H1 (cell line): ENCODE measurements around the gene AMPH. TPM values are rescaled to one million over a fixed set of nuclear protein-coding genes. Genes with fewer than 3 reads are reported as not detected.

Experiments used
- CTCF ChIA-PET: fragments of 300-600 bp; sonication (Branson Sonifier 250); formaldehyde crosslinking; loops from one replicate; lab custom pipeline; 2021; ENCODE audit not compliant: partially characterized antibody; lab: Charles Lee
- POLR2A ChIA-PET: fragments of 300-600 bp; sonication (Branson Sonifier 250); formaldehyde crosslinking; loops from one replicate; lab custom pipeline; 2021; ENCODE audit warnings: inconsistent platforms; ENCODE audit not compliant: partially characterized antibody; lab: Charles Lee
- DNase-seq, 2 experiments: peaks; one replicate each; pipeline versions ENCODE4 v3.0.0 to v3.0.0-alpha.2; 2010 to 2022; ENCODE audit warnings: low spot score in 2 of 2, low read depth in 1 of 2, mixed read lengths in 1 of 2
- FAIRE-seq: peaks from 2 replicates; lab custom pipeline; 2011; peaks lifted over from hg19 to GRCh38; lab: Jason Lieb, UNC
- H2AFZ ChIP-seq: 2 replicates; pipeline ENCODE4 v1.8.1; 2012; ENCODE audit warnings: low read length, inconsistent platforms
- H2AK5ac ChIP-seq: 2 replicates; pipeline ENCODE4 v1.6.1; 2013; ENCODE audit warnings: low read depth, low read length
- H2BK120ac ChIP-seq: replicated peaks from 2 replicates; pipeline ENCODE3; 2013; ENCODE audit warnings: low read depth, low read length, inconsistent platforms
- H2BK12ac ChIP-seq: 2 replicates; pipeline ENCODE4 v1.6.1; 2013; ENCODE audit warnings: low read depth, low read length
- H2BK15ac ChIP-seq: 2 replicates; pipeline ENCODE4 v1.6.1; 2013; ENCODE audit warnings: low read length
- H2BK20ac ChIP-seq: 2 replicates; pipeline ENCODE4 v1.6.1; 2013; ENCODE audit warnings: low read length
- H2BK5ac ChIP-seq: 2 replicates; pipeline ENCODE4 v1.6.1; 2013; ENCODE audit warnings: low read depth, low read length
- H3K14ac ChIP-seq: 2 replicates; pipeline ENCODE4 v1.6.1; 2013; ENCODE audit warnings: inconsistent platforms; ENCODE audit not compliant: insufficient read length
- H3K18ac ChIP-seq: 2 replicates; pipeline ENCODE4 v1.6.1; 2013; ENCODE audit warnings: low read length; ENCODE audit errors: extremely low read depth
- H3K23ac ChIP-seq: 2 replicates; pipeline ENCODE4 v1.6.1; 2013; ENCODE audit warnings: inconsistent platforms; ENCODE audit not compliant: insufficient read length
- H3K23me2 ChIP-seq: 2 replicates; pipeline ENCODE4 v1.6.1; 2013; ENCODE audit warnings: low read depth, low read length
- H3K27ac ChIP-seq: 2 replicates; pipeline ENCODE4 v1.6.1; 2011; ENCODE audit warnings: low read depth, low read length, inconsistent platforms
- H3K27me3 ChIP-seq, 4 experiments: replicated peaks in 1 of 4; 1 replicate in 1 of 4; 2 replicates in 3 of 4; pipeline versions ENCODE4 v1.6.1 to v1.8.1; 2011 to 2013; ENCODE audit warnings: low read length in 3 of 4, mild to moderate bottlenecking in 3 of 4, inconsistent platforms in 2 of 4, mixed read lengths in 2 of 4, moderate library complexity in 1 of 4; ENCODE audit not compliant: control insufficient read depth in 3 of 4, insufficient read depth in 3 of 4; ENCODE audit errors: extremely low read depth in 1 of 4
- H3K36me3 ChIP-seq, 4 experiments: 2 replicates each; pipeline versions ENCODE4 v1.6.1 to v1.8.1; 2011 to 2013; ENCODE audit warnings: mild to moderate bottlenecking in 4 of 4, low read length in 3 of 4, moderate library complexity in 2 of 4, control low read depth in 1 of 4, inconsistent platforms in 1 of 4; ENCODE audit not compliant: insufficient read depth in 4 of 4, control insufficient read depth in 2 of 4
- H3K4ac ChIP-seq: replicated peaks from 2 replicates; pipeline ENCODE3; 2013; ENCODE audit warnings: low read length, low read depth, mixed read lengths, inconsistent platforms; ENCODE audit not compliant: insufficient read length
- H3K4me1 ChIP-seq, 4 experiments: replicated peaks in 1 of 4; 1 replicate in 1 of 4; 2 replicates in 3 of 4; pipeline versions ENCODE4 v1.6.1 to v1.8.1; 2011 to 2013; ENCODE audit warnings: low read length in 3 of 4, inconsistent platforms in 2 of 4, mixed read lengths in 1 of 4; ENCODE audit not compliant: insufficient read depth in 4 of 4, control insufficient read depth in 3 of 4
- H3K4me2 ChIP-seq, 2 experiments: 2 replicates each; pipeline versions ENCODE4 v1.6.1 to v1.8.1; 2011 to 2013; ENCODE audit warnings: low read depth in 2 of 2, low read length in 2 of 2, control low read depth in 1 of 2, inconsistent platforms in 1 of 2, mild to moderate bottlenecking in 1 of 2; ENCODE audit not compliant: insufficient read depth in 1 of 2
- H3K4me3 ChIP-seq, 4 experiments: fragments of 200-600, 300-600 bp in 1 of 4; sonication (generic), shearing (Covaris generic), sonication (Bioruptor Twin) in 1 of 4; 2 replicates each; pipeline versions ENCODE4 v1.5.1 to v1.8.1; 2011 to 2016; ENCODE audit warnings: low read length in 4 of 4, low read depth in 3 of 4, control low read depth in 2 of 4, inconsistent platforms in 2 of 4, mild to moderate bottlenecking in 2 of 4, mixed read lengths in 1 of 4, moderate library complexity in 1 of 4; ENCODE audit not compliant: insufficient read depth in 2 of 4; ENCODE audit errors: extremely low read depth in 1 of 4
- H3K56ac ChIP-seq: replicated peaks from 2 replicates; pipeline ENCODE3; 2013; ENCODE audit warnings: low read depth, mild to moderate bottlenecking, mixed read lengths, low read length, inconsistent platforms; ENCODE audit not compliant: insufficient read length
- H3K79me1 ChIP-seq: 2 replicates; pipeline ENCODE4 v1.6.1; 2013; ENCODE audit warnings: low read depth, low read length, control low read depth
- H3K79me2 ChIP-seq, 2 experiments: 2 replicates each; pipeline versions ENCODE4 v1.6.1 to v1.8.1; 2012 to 2013; ENCODE audit warnings: low read length in 2 of 2, mild to moderate bottlenecking in 2 of 2, inconsistent platforms in 1 of 2; ENCODE audit not compliant: insufficient read depth in 2 of 2, control insufficient read depth in 1 of 2
- H3K9ac ChIP-seq, 4 experiments: replicated peaks in 1 of 4; 1 replicate in 1 of 4; 2 replicates in 3 of 4; pipeline versions ENCODE4 v1.6.1 to v1.8.1; 2011 to 2013; ENCODE audit warnings: low read depth in 3 of 4, low read length in 3 of 4, control low read depth in 2 of 4, mild to moderate bottlenecking in 2 of 4, moderate library complexity in 2 of 4, inconsistent platforms in 1 of 4; ENCODE audit errors: extremely low read depth in 1 of 4
- H3K9me3 ChIP-seq, 2 experiments: 2 replicates each; pipeline versions ENCODE4 v1.6.1 to v1.8.1; 2012 to 2013; ENCODE audit warnings: mild to moderate bottlenecking in 2 of 2, moderate library complexity in 2 of 2, control low read depth in 1 of 2, inconsistent platforms in 1 of 2, low read depth in 1 of 2, low read length in 1 of 2, mixed read lengths in 1 of 2; ENCODE audit not compliant: insufficient read depth in 2 of 2
- H4K20me1 ChIP-seq, 2 experiments: replicated peaks in 1 of 2; 2 replicates each; pipeline versions ENCODE3 to v1.8.1; 2011 to 2013; ENCODE audit warnings: inconsistent platforms in 2 of 2, low read length in 2 of 2, mild to moderate bottlenecking in 1 of 2; ENCODE audit not compliant: insufficient read depth in 2 of 2, control insufficient read depth in 1 of 2
- H4K5ac ChIP-seq: 2 replicates; pipeline ENCODE4 v1.6.1; 2013; ENCODE audit warnings: low read length, low read depth, mixed read lengths, inconsistent platforms; ENCODE audit not compliant: insufficient read length
- H4K8ac ChIP-seq: 2 replicates; pipeline ENCODE4 v1.8.0; 2013; ENCODE audit warnings: mild to moderate bottlenecking, moderate library complexity, low read length, inconsistent platforms; ENCODE audit not compliant: insufficient read depth; ENCODE audit errors: extremely low read depth
- H4K91ac ChIP-seq: replicated peaks from 2 replicates; pipeline ENCODE3; 2013; ENCODE audit warnings: low read length, mixed read lengths, inconsistent platforms; ENCODE audit not compliant: insufficient read length
- ASH2L ChIP-seq: fragments of 200-600, 300-600 bp; sonication (generic); IDR thresholded peaks from one replicate; pipeline ENCODE4 v1.7.1; 2017; ENCODE audit warnings: low read length
- BRCA1 ChIP-seq: IDR thresholded peaks from 2 replicates; pipeline ENCODE4 v1.6.1; 2012; ENCODE audit warnings: low read depth, low read length, improper control_type of control experiment
- CHD1 ChIP-seq: IDR thresholded peaks from 2 replicates; pipeline ENCODE4 v1.6.1; 2012; ENCODE audit warnings: low read depth, low read length, improper control_type of control experiment
- CTBP2 ChIP-seq: IDR thresholded peaks from 2 replicates; pipeline ENCODE4 v1.7.0; 2011; ENCODE audit warnings: borderline replicate concordance, mild to moderate bottlenecking, moderate library complexity, mixed read lengths, low read length; ENCODE audit not compliant: insufficient read depth, insufficient read length
- EZH2 ChIP-seq: fragments of 200-600 bp; sonication (generic); IDR thresholded peaks from 2 replicates; pipeline ENCODE4 v1.7.1; 2012; ENCODE audit warnings: low read depth, mild to moderate bottlenecking, moderate library complexity, low read length, inconsistent platforms; ENCODE audit not compliant: severe bottlenecking
- KDM5A ChIP-seq: fragments of 200-600 bp; IDR thresholded peaks from 2 replicates; pipeline ENCODE4 v1.7.1; 2012; ENCODE audit warnings: mild to moderate bottlenecking, low read length, inconsistent platforms, mixed read lengths
- NANOG ChIP-seq: IDR thresholded peaks from 2 replicates; pipeline ENCODE4 v1.6.1; 2011; ENCODE audit warnings: low read length, low read depth, mild to moderate bottlenecking, inconsistent platforms; ENCODE audit not compliant: insufficient read depth, poor library complexity, severe bottlenecking
- POLR2A ChIP-seq, 2 experiments: IDR thresholded peaks; 1 replicate in 1 of 2; 2 replicates in 1 of 2; pipeline ENCODE4 v1.6.1; 2011; ENCODE audit warnings: low read depth in 2 of 2, low read length in 2 of 2, mild to moderate bottlenecking in 2 of 2; ENCODE audit errors: control extremely low read depth in 1 of 2
- SIRT6 ChIP-seq: IDR thresholded peaks from one replicate; pipeline ENCODE4 v1.7.1; 2012; ENCODE audit warnings: low read length, inconsistent platforms
- SP4 ChIP-seq: IDR thresholded peaks from 2 replicates; pipeline ENCODE4 v1.6.1; 2012; ENCODE audit warnings: low read length, inconsistent platforms
- TAF7 ChIP-seq: optimal IDR thresholded peaks from 2 replicates; pipeline ENCODE3; 2011; ENCODE audit warnings: low read depth, mild to moderate bottlenecking, inconsistent platforms, low read length, moderate library complexity, borderline replicate concordance
- TBP ChIP-seq: IDR thresholded peaks from 2 replicates; pipeline ENCODE4 v1.6.1; 2011; ENCODE audit warnings: low read depth, low read length, improper control_type of control experiment
- TEAD4 ChIP-seq: IDR thresholded peaks from 2 replicates; pipeline ENCODE4 v1.6.1; 2012; ENCODE audit warnings: low read depth, low read length, inconsistent platforms, mixed read lengths
- ZNF274 ChIP-seq: IDR thresholded peaks from 2 replicates; pipeline ENCODE4 v1.7.0; 2012; ENCODE audit warnings: low read length, borderline replicate concordance; ENCODE audit errors: extremely low read depth
- polyA plus RNA-seq, 7 experiments: library from polyadenylated mRNA; depleted of rRNA in 3 of 7; stranded (reverse) in 5 of 7; unstranded in 2 of 7; fragments of >200 nt in 5 of 7; fragments of 200-250 nt in 2 of 7; gene quantifications; 1 replicate in 5 of 7; 2 replicates in 1 of 7; 4 replicates in 1 of 7; pipeline versions ENCODE4 v1.2.1 to v1.2.3, GENCODE V29; 2011 to 2013; ENCODE audit warnings: missing spikeins in 2 of 7, mixed read lengths in 2 of 7
- total RNA-seq: library from RNA; stranded (reverse); fragmentation: NEBNext Ultra II Directional; extraction: Animal tissue kit (Norgen Biotek cat#: 25700); gene quantifications from 2 replicates; pipeline ENCODE4 v1.2.1, GENCODE V29; 2021
- TF ChIP-seq, protein P1 (sequence below): IDR thresholded peaks from 2 replicates; pipeline ENCODE4 v1.6.1; 2011; ENCODE audit warnings: low read length, improper control_type of control experiment

AMPH gene
- total and polyA plus RNA-seq, 2 of the 8 experiments (the other 6 are each of a cell fraction or from before 2014, with no cell fraction given): 7.3 to 12.2 TPM

- no peak overlapping the region for H2BK12ac ChIP-seq
- no peaks in the 10 kb centered on the region for H3K27me3 ChIP-seq
- H3K4ac ChIP-seq: no peak overlapping the region
- no peak overlapping the region for H3K14ac ChIP-seq
- no peak for FAIRE-seq
- no peak overlapping the region for H3K27ac ChIP-seq
- H3K36me3 ChIP-seq: no peaks in the 10 kb centered on the region
- no peak overlapping the region for H3K56ac ChIP-seq
- no peak overlapping the region for H2BK5ac ChIP-seq
- H2AFZ ChIP-seq: no peak overlapping the region
- H3K4me3 ChIP-seq: no peak overlapping the region
- no peak overlapping the region for H3K4me2 ChIP-seq
- H3K23me2 ChIP-seq: no peaks in the 10 kb centered on the region
- no peak overlapping the region for H3K23ac ChIP-seq
- H3K79me2 ChIP-seq: no peaks in the 10 kb centered on the region
- no peak overlapping the region for H2BK120ac ChIP-seq
- H3K18ac ChIP-seq: no peak overlapping the region
- no peak overlapping the region for H2BK20ac ChIP-seq
- no peak overlapping the region for H3K9ac ChIP-seq
- no peak overlapping the region for H2AK5ac ChIP-seq
- POLR2A ChIA-PET: no interaction called here
- CTCF ChIA-PET: interaction anchor here (0.7 to 4.6 kb wide), 12 partner anchors 12 to 1479 kb away, joined by 3 to 76 read pairs (median 8); partner anchors contain the start of gene SFRP4
- TF ChIP-seq SIRT6: no peak
- no peak for TF ChIP-seq CTBP2
- no peak for TF ChIP-seq EZH2
- no peak for TF ChIP-seq ZNF274
- TF ChIP-seq SP4: no peak
- TF ChIP-seq BRCA1: no peak
- TF ChIP-seq KDM5A: no peak
- TF ChIP-seq, protein P1, sequence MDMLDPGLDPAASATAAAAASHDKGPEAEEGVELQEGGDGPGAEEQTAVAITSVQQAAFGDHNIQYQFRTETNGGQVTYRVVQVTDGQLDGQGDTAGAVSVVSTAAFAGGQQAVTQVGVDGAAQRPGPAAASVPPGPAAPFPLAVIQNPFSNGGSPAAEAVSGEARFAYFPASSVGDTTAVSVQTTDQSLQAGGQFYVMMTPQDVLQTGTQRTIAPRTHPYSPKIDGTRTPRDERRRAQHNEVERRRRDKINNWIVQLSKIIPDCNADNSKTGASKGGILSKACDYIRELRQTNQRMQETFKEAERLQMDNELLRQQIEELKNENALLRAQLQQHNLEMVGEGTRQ: no peak
- TF ChIP-seq ASH2L: no peak
- TF ChIP-seq POLR2A (IDR thresholded peaks at IDR 0.05; ENCODE audit: control extremely low read depth in 1 of 2, low read depth in 2 of 2, low read length in 2 of 2): no peak
- TF ChIP-seq TEAD4: no peak
- TF ChIP-seq TBP: no peak
- no peak for TF ChIP-seq CHD1
- TF ChIP-seq NANOG: no peak
- TF ChIP-seq TAF7: no peak
- TF ChIP-seq, all 59 proteins: peak for 0
- peaks cover 0 to 12% (median 7%) of the 10 kb centered on the region in 4 experiments; a peak in 5 of 7 replicates for H3K4me1 ChIP-seq
- no peak overlapping the region for H2BK15ac ChIP-seq
- H3K9me3 ChIP-seq: no peaks in the 10 kb centered on the region
- H4K5ac ChIP-seq: no peak overlapping the region
- H4K8ac ChIP-seq: no peak overlapping the region
- H3K79me1 ChIP-seq: no peaks in the 10 kb centered on the region
- no peak for DNase-seq
- H4K91ac ChIP-seq: no peak overlapping the region
- H4K20me1 ChIP-seq: no peaks in the 10 kb centered on the region
These were observed 297.0 kb downstream of the AMPH start for GRCh38 chr7:38334163-38334562.
